Endothelial cell of hepatic sinusoid (primary cell): ENCODE data around the gene CTCF.

Experiments
- in situ Hi-C: cut with HindIII; loops from 2 replicates; pipeline ENCODE4 v1.10.0; 2017; ENCODE audit warnings: low sequenced_read_pairs

The CTCF gene

DNA sequence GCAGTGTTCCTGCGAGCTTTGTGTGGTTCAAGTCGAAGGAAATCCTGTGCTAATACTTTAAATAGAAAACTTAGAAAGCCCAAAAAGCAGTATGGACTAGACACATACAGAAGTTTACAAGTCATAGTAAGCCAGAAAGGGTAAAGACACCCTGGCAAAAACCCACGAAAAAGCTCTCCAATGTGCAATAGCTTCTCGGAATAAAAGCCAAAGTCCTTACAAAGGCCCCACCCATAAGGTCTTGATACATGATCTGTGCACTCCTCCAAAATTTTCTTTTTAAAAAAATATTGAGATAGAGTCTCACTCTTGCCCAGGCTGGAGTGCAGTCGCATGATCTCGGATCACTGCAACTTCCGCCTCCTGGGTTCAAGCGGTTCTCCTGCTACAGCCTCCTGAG, 114.6 kb downstream of the CTCF start:
- in situ Hi-C loops, result no loop called here

GRCh38 chr16:67677712-67678111, 115.4 kb downstream of the CTCF start:
- in situ Hi-C loops, result no loop called here

DNA sequence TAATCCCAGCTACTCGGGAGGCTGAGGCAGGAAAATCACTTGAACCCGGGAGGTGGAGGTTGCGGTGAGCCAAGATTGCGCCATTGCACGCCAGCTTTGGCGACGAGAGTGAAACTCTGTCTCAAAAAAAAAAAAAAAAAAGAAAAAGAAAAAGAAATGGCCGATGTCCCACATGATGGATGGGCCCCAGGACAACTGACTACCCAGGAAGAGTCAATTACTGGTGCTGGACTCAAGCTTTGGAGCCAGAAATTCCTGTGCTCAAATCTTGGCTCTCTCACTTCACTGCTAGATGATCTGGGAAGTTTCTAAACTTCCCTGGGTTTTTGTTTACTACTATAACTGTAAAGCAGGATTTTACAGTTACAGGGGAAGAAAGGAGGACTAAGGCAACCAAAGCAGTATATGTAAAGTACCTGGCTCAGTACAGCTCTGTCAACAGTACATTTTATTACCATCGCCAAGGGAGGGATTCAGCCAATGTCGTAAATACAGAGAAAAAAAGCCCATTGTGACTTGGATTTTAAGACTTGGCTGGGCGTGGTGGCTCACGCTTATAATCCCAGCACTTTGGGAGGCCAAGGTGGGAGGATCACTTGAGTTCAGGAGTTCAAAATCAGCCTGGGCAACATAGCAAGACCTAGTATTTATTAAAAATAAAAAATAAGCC, 116.2 kb downstream of the CTCF start:
- in situ Hi-C loops, result no loop called here

GRCh38 chr16:67679935-67680897, 117.9 kb downstream of the CTCF start:
- in situ Hi-C loops, result loop anchor here (5.0 kb wide), 2 partner anchors 37 to 73 kb away; partner anchors contain the start of gene GFOD2

GRCh38 chr16:67683767-67684166, 121.4 kb downstream of the CTCF start:
- in situ Hi-C loops, result loop anchor here (5.0 kb wide), 2 partner anchors 34 to 76 kb away; partner anchors contain the start of gene GFOD2

GRCh38 chr16:67685388-67686112, 123.2 kb downstream of the CTCF start:
- in situ Hi-C loops, result no loop called here
